ENCODE measurements around the gene LRRK1.

LRRK1 gene

DNA sequence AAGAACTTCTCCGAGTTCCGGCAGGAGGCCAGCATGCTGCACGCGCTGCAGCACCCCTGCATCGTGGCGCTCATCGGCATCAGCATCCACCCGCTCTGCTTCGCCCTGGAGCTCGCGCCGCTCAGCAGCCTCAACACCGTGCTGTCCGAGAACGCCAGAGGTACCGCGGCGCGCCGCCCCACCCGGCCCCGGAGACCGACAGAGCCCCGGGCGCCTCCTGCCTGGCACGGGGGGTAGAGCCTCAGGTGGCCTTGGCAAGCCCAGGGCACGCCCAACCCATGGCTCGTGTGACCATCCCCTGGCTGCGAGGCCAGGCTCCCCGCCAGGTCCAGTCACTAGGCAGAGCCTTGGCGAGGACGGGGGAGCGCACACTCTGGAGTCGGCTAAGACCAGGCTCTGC, 134.1 kb downstream of the LRRK1 start:
- no peak for TF ChIP-seq EZH2 (IDR thresholded peaks at IDR 0.05; ENCODE audit: borderline replicate concordance, low read length)
- TF ChIP-seq, protein P1, sequence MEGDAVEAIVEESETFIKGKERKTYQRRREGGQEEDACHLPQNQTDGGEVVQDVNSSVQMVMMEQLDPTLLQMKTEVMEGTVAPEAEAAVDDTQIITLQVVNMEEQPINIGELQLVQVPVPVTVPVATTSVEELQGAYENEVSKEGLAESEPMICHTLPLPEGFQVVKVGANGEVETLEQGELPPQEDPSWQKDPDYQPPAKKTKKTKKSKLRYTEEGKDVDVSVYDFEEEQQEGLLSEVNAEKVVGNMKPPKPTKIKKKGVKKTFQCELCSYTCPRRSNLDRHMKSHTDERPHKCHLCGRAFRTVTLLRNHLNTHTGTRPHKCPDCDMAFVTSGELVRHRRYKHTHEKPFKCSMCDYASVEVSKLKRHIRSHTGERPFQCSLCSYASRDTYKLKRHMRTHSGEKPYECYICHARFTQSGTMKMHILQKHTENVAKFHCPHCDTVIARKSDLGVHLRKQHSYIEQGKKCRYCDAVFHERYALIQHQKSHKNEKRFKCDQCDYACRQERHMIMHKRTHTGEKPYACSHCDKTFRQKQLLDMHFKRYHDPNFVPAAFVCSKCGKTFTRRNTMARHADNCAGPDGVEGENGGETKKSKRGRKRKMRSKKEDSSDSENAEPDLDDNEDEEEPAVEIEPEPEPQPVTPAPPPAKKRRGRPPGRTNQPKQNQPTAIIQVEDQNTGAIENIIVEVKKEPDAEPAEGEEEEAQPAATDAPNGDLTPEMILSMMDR (IDR thresholded peaks at IDR 0.05; ENCODE audit: low read length), result no peak
- peaks cover 100% of the 10 kb centered on the region for H3K36me3 ChIP-seq (ENCODE audit: insufficient read depth, low read length)
- H3K27ac ChIP-seq (ENCODE audit: low read depth, low read length, poor library complexity, severe bottlenecking), result no peak overlapping the region

DNA sequence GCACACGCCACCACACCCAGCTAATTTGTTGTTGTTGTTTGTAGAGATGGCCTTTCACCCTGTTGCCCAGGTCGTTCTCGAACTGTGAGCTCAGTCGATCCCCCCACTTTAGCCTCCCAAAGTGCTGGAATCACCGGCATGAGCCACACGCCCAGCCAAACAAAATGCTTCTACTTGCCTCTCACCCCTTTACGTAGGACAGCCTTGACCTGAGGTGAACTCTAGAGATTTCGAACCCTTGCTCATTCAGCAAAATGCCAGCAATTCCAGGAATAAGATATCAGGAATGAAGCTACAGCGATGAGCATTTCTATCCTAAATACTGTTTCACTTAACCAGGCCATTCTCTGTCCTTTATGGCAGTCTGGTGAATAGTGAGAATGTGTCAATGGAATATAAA, 135.0 kb downstream of the LRRK1 start:
- Histone ChIP-seq H3K27ac (ENCODE audit: low read depth, low read length, poor library complexity, severe bottlenecking) (no peak overlapping the region), H3F3A (ENCODE audit: insufficient read depth, low read length) (no peaks in the 10 kb centered on the region), H3K4me3 (ENCODE audit: low read depth, low read length, poor library complexity, severe bottlenecking) (no peak overlapping the region), H3K79me2 (ENCODE audit: insufficient read depth, low read length) (no peaks in the 10 kb centered on the region), H4K20me1 (ENCODE audit: insufficient read depth, low read length) (no peaks in the 10 kb centered on the region), H3K9me2 (ENCODE audit: low read depth, low read length) (no peaks in the 10 kb centered on the region), H3K4me2 (ENCODE audit: low read length) (no peak overlapping the region), H3K27me3 (ENCODE audit: insufficient read depth, low read length) (no peaks in the 10 kb centered on the region), H3K36me3 (ENCODE audit: insufficient read depth, low read length) (peaks cover 100% of the 10 kb centered on the region), H3K9ac (ENCODE audit: low read length) (no peak overlapping the region), H3K4me1 (ENCODE audit: insufficient read depth, low read length, severe bottlenecking) (no peaks in the 10 kb centered on the region), H3K9me3 (ENCODE audit: low read length) (no peaks in the 10 kb centered on the region), H2AFZ (ENCODE audit: low read length) (no peak overlapping the region)
- TF ChIP-seq EZH2 (IDR thresholded peaks at IDR 0.05; ENCODE audit: borderline replicate concordance, low read length), result no peak
- TF ChIP-seq, protein P1 (IDR thresholded peaks at IDR 0.05; ENCODE audit: low read length), result no peak

More for the DNA sequence above, 134.1 kb downstream of the LRRK1 start:
- Histone ChIP-seq H4K20me1 (ENCODE audit: insufficient read depth, low read length) (no peaks in the 10 kb centered on the region), H3K4me3 (ENCODE audit: low read depth, low read length, poor library complexity, severe bottlenecking) (no peak overlapping the region), H3F3A (ENCODE audit: insufficient read depth, low read length) (no peaks in the 10 kb centered on the region), H3K9ac (ENCODE audit: low read length) (no peak overlapping the region), H3K79me2 (ENCODE audit: insufficient read depth, low read length) (no peaks in the 10 kb centered on the region), H3K9me3 (ENCODE audit: low read length) (no peaks in the 10 kb centered on the region), H3K9me2 (ENCODE audit: low read depth, low read length) (no peaks in the 10 kb centered on the region), H3K4me1 (ENCODE audit: insufficient read depth, low read length, severe bottlenecking) (no peaks in the 10 kb centered on the region), H3K27me3 (ENCODE audit: insufficient read depth, low read length) (no peaks in the 10 kb centered on the region), H3K4me2 (ENCODE audit: low read length) (no peak overlapping the region), H2AFZ (ENCODE audit: low read length) (no peak overlapping the region)

DNA sequence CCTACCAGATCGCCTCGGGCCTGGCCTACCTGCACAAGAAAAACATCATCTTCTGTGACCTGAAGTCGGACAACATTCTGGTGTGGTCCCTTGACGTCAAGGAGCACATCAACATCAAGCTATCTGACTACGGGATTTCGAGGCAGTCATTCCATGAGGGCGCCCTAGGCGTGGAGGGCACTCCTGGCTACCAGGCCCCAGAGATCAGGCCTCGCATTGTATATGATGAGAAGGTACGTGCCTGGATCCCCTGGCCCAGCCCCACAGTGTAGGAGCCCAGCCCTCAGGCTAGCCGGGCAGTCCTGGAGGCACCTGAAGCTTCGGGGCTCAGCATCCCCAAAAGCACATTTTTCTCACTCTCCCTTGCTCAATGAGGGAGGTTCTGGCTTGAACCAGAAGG, 135.8 kb downstream of the LRRK1 start:
- Histone ChIP-seq H3K4me2 (ENCODE audit: low read length) (no peak overlapping the region), H3K79me2 (ENCODE audit: insufficient read depth, low read length) (no peaks in the 10 kb centered on the region), H3K27ac (ENCODE audit: low read depth, low read length, poor library complexity, severe bottlenecking) (no peak overlapping the region), H3K9me2 (ENCODE audit: low read depth, low read length) (no peaks in the 10 kb centered on the region), H3K4me3 (ENCODE audit: low read depth, low read length, poor library complexity, severe bottlenecking) (no peak overlapping the region), H2AFZ (ENCODE audit: low read length) (no peak overlapping the region), H3K36me3 (ENCODE audit: insufficient read depth, low read length) (peaks cover 100% of the 10 kb centered on the region), H3F3A (ENCODE audit: insufficient read depth, low read length) (no peaks in the 10 kb centered on the region), H3K9ac (ENCODE audit: low read length) (no peak overlapping the region), H3K9me3 (ENCODE audit: low read length) (no peaks in the 10 kb centered on the region), H3K4me1 (ENCODE audit: insufficient read depth, low read length, severe bottlenecking) (no peaks in the 10 kb centered on the region), H3K27me3 (ENCODE audit: insufficient read depth, low read length) (no peaks in the 10 kb centered on the region), H4K20me1 (ENCODE audit: insufficient read depth, low read length) (no peaks in the 10 kb centered on the region)
- TF ChIP-seq, protein P1 (IDR thresholded peaks at IDR 0.05; ENCODE audit: low read length), result no peak
- no peak for TF ChIP-seq EZH2 (IDR thresholded peaks at IDR 0.05; ENCODE audit: borderline replicate concordance, low read length)
